GM20000 (cell line): ENCODE results near the gene ARIH2.

Experiments
- DNase-seq: peaks from one replicate; pipeline ENCODE4 v3.0.0; 2012; ENCODE audit warnings: low spot score
- CTCF ChIP-seq: IDR thresholded peaks from 2 replicates; pipeline ENCODE4 v1.5.1; 2012; ENCODE audit warnings: mild to moderate bottlenecking, control low read depth; ENCODE audit errors: extremely low read depth, missing control alignments

ARIH2 gene

GRCh38 chr3:48915296-48915695 lies 3.3 kb upstream of the ARIH2 start:
- no peak for DNase-seq
- no peak for TF ChIP-seq CTCF

- TF ChIP-seq CTCF: no peak
- peak; percentile 81 for DNase-seq
Measured at GRCh38 chr3:48919215-48920138, 835 bp downstream of the ARIH2 start.

GRCh38 chr3:48926425-48927392 lies 8.1 kb downstream of the ARIH2 start:
- TF ChIP-seq CTCF: no peak
- no peak for DNase-seq

- TF ChIP-seq CTCF: no peak
- DNase-seq: no peak
Measured at GRCh38 chr3:48927928-48928327, 9.3 kb downstream of the ARIH2 start.

- no peak for DNase-seq
- no peak for TF ChIP-seq CTCF
Measured at GRCh38 chr3:48928679-48929078, 10.0 kb downstream of the ARIH2 start.

- DNase-seq: no peak
- TF ChIP-seq CTCF: no peak
Measured at GRCh38 chr3:48929358-48930035, 10.9 kb downstream of the ARIH2 start.
